Measurements from ENCODE around the gene RPUSD2. TPM values are rescaled to one million over a fixed set of nuclear protein-coding genes. Genes with fewer than 3 reads are reported as not detected.

Gene RPUSD2
- polyA plus RNA-seq, 1 experiment: 5.9 TPM

DNA sequence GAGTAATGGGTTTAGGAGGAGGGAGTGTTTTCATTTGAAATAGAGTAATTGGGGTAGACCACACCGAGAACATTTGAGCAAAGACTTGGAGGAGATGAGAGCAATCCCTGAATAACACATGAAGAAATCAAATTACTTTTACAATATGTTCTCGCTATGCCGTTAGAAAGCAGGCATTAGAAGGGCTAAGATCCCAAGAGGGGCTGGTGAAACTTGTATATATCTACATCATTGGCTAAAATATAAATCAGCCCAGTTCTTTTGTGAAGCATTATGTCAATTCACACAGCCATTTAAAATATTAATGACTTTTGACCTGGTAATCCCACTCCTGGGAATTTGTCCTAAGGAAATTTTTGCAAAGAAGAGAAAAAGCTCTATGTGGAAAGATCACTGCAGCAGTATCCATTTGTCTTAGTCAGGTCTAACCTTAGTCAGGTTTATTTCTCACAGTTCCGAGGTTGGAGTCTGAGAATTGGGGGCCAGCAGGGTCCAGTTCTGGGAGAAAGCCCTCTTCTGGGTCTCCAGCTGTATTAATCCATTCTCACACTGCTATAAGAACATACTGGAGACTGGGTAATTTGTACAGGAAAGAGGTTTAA is 35.2 kb upstream of the RPUSD2 start:
- no peak for DNase-seq (ENCODE audit: low read depth, low spot score)
- Histone ChIP-seq H3K27ac (ENCODE audit: low read depth, low read length) (no peak overlapping the region), H3K9me3 (ENCODE audit: control insufficient read depth, insufficient read depth, low read length) (no peaks in the 10 kb centered on the region), H3K27me3 (ENCODE audit: control insufficient read depth, insufficient read depth, low read length) (no peaks in the 10 kb centered on the region), H3K4me3 (ENCODE audit: low read depth, low read length) (no peak overlapping the region)
- POLR2A ChIA-PET: no interaction called here
- no peak for TF ChIP-seq CTCF (IDR thresholded peaks at IDR 0.05; ENCODE audit: low read depth, low read length)
- CTCF ChIA-PET: no interaction called here

- Histone ChIP-seq H3K4me3 (ENCODE audit: low read depth, low read length) (no peak overlapping the region), H3K9me3 (ENCODE audit: control insufficient read depth, insufficient read depth, low read length) (no peaks in the 10 kb centered on the region), H3K27ac (ENCODE audit: low read depth, low read length) (no peak overlapping the region), H3K27me3 (ENCODE audit: control insufficient read depth, insufficient read depth, low read length) (no peaks in the 10 kb centered on the region)
- TF ChIP-seq CTCF (IDR thresholded peaks at IDR 0.05; ENCODE audit: low read depth, low read length): no peak
- POLR2A ChIA-PET: no interaction called here
- CTCF ChIA-PET: no interaction called here
- no peak for DNase-seq (ENCODE audit: low read depth, low spot score)
These were observed 34.7 kb upstream of the RPUSD2 start for GRCh38 chr15:40534371-40534770.

DNA sequence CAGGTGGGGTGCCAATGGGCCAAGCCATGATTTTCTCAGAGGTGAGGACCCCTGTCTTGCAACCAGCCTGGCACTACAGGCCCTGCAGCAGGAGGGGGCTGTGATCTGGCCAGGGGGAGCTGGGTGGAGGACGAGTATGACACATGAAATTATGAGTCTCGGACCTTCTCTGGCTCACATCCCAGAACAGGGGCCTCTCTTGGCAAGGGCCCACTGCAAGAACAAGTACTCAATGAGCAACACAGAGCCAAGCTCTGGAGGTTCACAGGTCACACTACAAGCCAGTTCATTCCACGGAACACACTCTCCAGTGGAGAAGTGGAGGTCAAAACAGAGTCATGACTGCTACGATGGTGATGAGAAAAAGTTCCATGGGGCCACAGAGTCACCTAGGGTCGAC is 32.6 kb upstream of the RPUSD2 start:
- H3K4me3 ChIP-seq (ENCODE audit: low read depth, low read length): no peak overlapping the region
- CTCF ChIA-PET: interaction anchor here (0.5 to 1.0 kb wide), 2 partner anchors 53 to 322 kb away, joined by 4 read pairs; no protein-coding TSS in a partner anchor
- no peak for TF ChIP-seq CTCF (IDR thresholded peaks at IDR 0.05; ENCODE audit: low read depth, low read length)
- no peak overlapping the region for H3K27ac ChIP-seq (ENCODE audit: low read depth, low read length)
- H3K9me3 ChIP-seq (ENCODE audit: control insufficient read depth, insufficient read depth, low read length): no peaks in the 10 kb centered on the region
- H3K27me3 ChIP-seq (ENCODE audit: control insufficient read depth, insufficient read depth, low read length): no peaks in the 10 kb centered on the region
- DNase-seq (ENCODE audit: low read depth, low spot score): peak; percentile 8
- POLR2A ChIA-PET: interaction anchor here (0.5 kb wide), 1 partner anchor 188 kb away, joined by 4 read pairs; no protein-coding TSS in a partner anchor

- H3K27ac ChIP-seq (ENCODE audit: low read depth, low read length): no peak overlapping the region
- DNase-seq (ENCODE audit: low read depth, low spot score): no peak
- H3K4me3 ChIP-seq (ENCODE audit: low read depth, low read length): no peak overlapping the region
- POLR2A ChIA-PET: no interaction called here
- no peak for TF ChIP-seq CTCF (IDR thresholded peaks at IDR 0.05; ENCODE audit: low read depth, low read length)
- CTCF ChIA-PET: interaction anchor here (0.7 kb wide), 1 partner anchor 381 kb away, joined by 5 read pairs; no protein-coding TSS in a partner anchor
- H3K27me3 ChIP-seq (ENCODE audit: control insufficient read depth, insufficient read depth, low read length): no peaks in the 10 kb centered on the region
- no peaks in the 10 kb centered on the region for H3K9me3 ChIP-seq (ENCODE audit: control insufficient read depth, insufficient read depth, low read length)
These were observed 30.1 kb upstream of the RPUSD2 start for GRCh38 chr15:40538976-40539375.

- no peak overlapping the region for H3K4me3 ChIP-seq (ENCODE audit: low read depth, low read length)
- ChIA-PET CTCF (interaction anchor here (0.6 kb wide), 1 partner anchor 131 kb away, joined by 3 read pairs; no protein-coding TSS in a partner anchor), POLR2A (no interaction called here)
- no peak overlapping the region for H3K27ac ChIP-seq (ENCODE audit: low read depth, low read length)
- no peak for TF ChIP-seq CTCF (IDR thresholded peaks at IDR 0.05; ENCODE audit: low read depth, low read length)
- no peaks in the 10 kb centered on the region for H3K27me3 ChIP-seq (ENCODE audit: control insufficient read depth, insufficient read depth, low read length)
- H3K9me3 ChIP-seq (ENCODE audit: control insufficient read depth, insufficient read depth, low read length): no peaks in the 10 kb centered on the region
- no peak for DNase-seq (ENCODE audit: low read depth, low spot score)
These were observed 26.0 kb upstream of the RPUSD2 start for GRCh38 chr15:40543082-40543481.
